GM23338 (cell line): ENCODE results near the gene NHEJ1.

Experiments
- CREB1 ChIP-seq: fragments of 250-450 bp; sonication (Bioruptor Pico); IDR thresholded peaks from 2 replicates; pipeline ENCODE4 v1.5.0; 2020; ENCODE audit warnings: low read depth, mild to moderate bottlenecking, moderate library complexity
- CTCF ChIP-seq, 2 experiments: fragments of 200-600 bp in 1 of 2; sonication (generic) in 1 of 2; conservative IDR thresholded peaks; 2 replicates each; pipeline versions ENCODE4 v1.5.1 to v1.6.1; 2016 to 2017; ENCODE audit warnings: antibody characterized with exemption in 2 of 2, low read depth in 2 of 2, mild to moderate bottlenecking in 2 of 2, moderate library complexity in 1 of 2
- ETS1 ChIP-seq: IDR thresholded peaks from 2 replicates; pipeline ENCODE4 v1.6.1; 2016; ENCODE audit warnings: antibody characterized with exemption
- EZH2 ChIP-seq: fragments of 200-600 bp; sonication (generic); IDR thresholded peaks from one replicate; pipeline ENCODE4 v1.8.0; 2017; ENCODE audit warnings: antibody characterized with exemption, mild to moderate bottlenecking, low read depth; ENCODE audit not compliant: unreplicated experiment
- EZH2phosphoT487 ChIP-seq: fragments of 200-600 bp; sonication (generic); IDR thresholded peaks from one replicate; pipeline ENCODE4 v1.8.1; 2018; ENCODE audit warnings: antibody characterized with exemption; ENCODE audit not compliant: unreplicated experiment
- POLR2AphosphoS5 ChIP-seq: IDR thresholded peaks from 2 replicates; pipeline ENCODE4 v1.6.1; 2016; ENCODE audit warnings: antibody characterized with exemption, low read depth
- REST ChIP-seq: IDR thresholded peaks from one replicate; pipeline ENCODE4 v1.6.1; 2018; ENCODE audit warnings: antibody characterized with exemption; ENCODE audit not compliant: unreplicated experiment

GRCh38 chr2:219123356-219124135, 37.1 kb downstream of the NHEJ1 start:
- TF ChIP-seq CTCF (conservative IDR thresholded peaks at IDR 0.05; ENCODE audit: low read depth in 2 of 2) (no peak), POLR2AphosphoS5 (no peak), REST (no peak), ETS1 (no peak), EZH2phosphoT487 (no peak), CREB1 (no peak), EZH2 (no peak)
